ENCODE data around the gene UBE3B.

The UBE3B gene

GRCh38 chr12:109568486-109568885 lies 91.1 kb downstream of the UBE3B start:
- no peak for DNase-seq

- DNase-seq, result no peak
Measured at GRCh38 chr12:109571773-109572505, 94.5 kb downstream of the UBE3B start.

GRCh38 chr12:109572506-109572845 lies 95.0 kb downstream of the UBE3B start:
- DNase-seq, result no peak

- peak; percentile 82 to 99 (median 98) for DNase-seq
Measured at GRCh38 chr12:109573029-109573913, 95.8 kb downstream of the UBE3B start, which contains the start of the genes MMAB and MVK. Gene MMAB (minus strand): TSS chr12:109573504. CDS start chr12:109573480, 24 bp downstream. Gene MVK (plus strand): TSS chr12:109573794. CDS start chr12:109574823, 1,029 bp downstream.

GRCh38 chr12:109573914-109574244 lies 96.4 kb downstream of the UBE3B start:
- DNase-seq, result no peak

GRCh38 chr12:109575683-109576082 lies 98.2 kb downstream of the UBE3B start:
- DNase-seq, result no peak

- DNase-seq, result no peak
Measured at GRCh38 chr12:109577311-109577710, 99.9 kb downstream of the UBE3B start.

- no peak for DNase-seq
Measured at GRCh38 chr12:109578330-109578927, 101.0 kb downstream of the UBE3B start.

- DNase-seq, result no peak
Measured at GRCh38 chr12:109579639-109580038, 102.2 kb downstream of the UBE3B start.

GRCh38 chr12:109580272-109580671 lies 102.8 kb downstream of the UBE3B start:
- DNase-seq, result peak in 2 of 56 donors; percentile 8

- DNase-seq, result no peak
Measured at GRCh38 chr12:109580684-109581333, 103.4 kb downstream of the UBE3B start.

- DNase-seq, result no peak
Measured at GRCh38 chr12:109581334-109581691, 103.9 kb downstream of the UBE3B start.

- no peak for DNase-seq
Measured at GRCh38 chr12:109581856-109582255, 104.4 kb downstream of the UBE3B start.

GRCh38 chr12:109582636-109583035 lies 105.2 kb downstream of the UBE3B start:
- no peak for DNase-seq

- DNase-seq, result no peak
Measured at GRCh38 chr12:109583733-109584132, 106.3 kb downstream of the UBE3B start.
